Measurements from ENCODE around the gene KLRF1.

KLRF1 gene

GRCh38 chr12:9881246-9881645 is 54.0 kb downstream of the KLRF1 start, which contains the start of gene KLRF2:
Gene KLRF2 (plus strand): TSS chr12:9881489. CDS start chr12:9881596, 107 bp downstream.
- no peak for DNase-seq
- no peak for TF ChIP-seq CTCF (IDR thresholded peaks at IDR 0.05; ENCODE audit: low read depth, low read length)
- Histone ChIP-seq H3K4me3 (ENCODE audit: low read depth, low read length) (no peak within 1 kb of the TSS), H3K36me3 (no peaks in the 10 kb centered on the region), H3K4me1 (no peaks in the 10 kb centered on the region), H3K9me3 (no peaks in the 10 kb centered on the region), H3K27me3 (no peaks in the 10 kb centered on the region)

- no peaks in the 10 kb centered on the region for H3K4me1 ChIP-seq
- H3K27me3 ChIP-seq, result no peaks in the 10 kb centered on the region
- no peak for DNase-seq
- TF ChIP-seq CTCF (IDR thresholded peaks at IDR 0.05; ENCODE audit: low read depth, low read length), result no peak
- no peaks in the 10 kb centered on the region for H3K9me3 ChIP-seq
- H3K36me3 ChIP-seq, result no peaks in the 10 kb centered on the region
- H3K4me3 ChIP-seq (ENCODE audit: low read depth, low read length), result no peak overlapping the region
Observed at GRCh38 chr12:9881988-9882387, 54.7 kb downstream of the KLRF1 start.

GRCh38 chr12:9883175-9883574 is 55.9 kb downstream of the KLRF1 start:
- Histone ChIP-seq H3K4me3 (ENCODE audit: low read depth, low read length) (no peak overlapping the region), H3K27me3 (no peaks in the 10 kb centered on the region), H3K36me3 (no peaks in the 10 kb centered on the region), H3K9me3 (no peaks in the 10 kb centered on the region), H3K4me1 (no peaks in the 10 kb centered on the region)
- TF ChIP-seq CTCF (IDR thresholded peaks at IDR 0.05; ENCODE audit: low read depth, low read length), result no peak
- DNase-seq, result no peak

GRCh38 chr12:9888665-9889273 is 61.5 kb downstream of the KLRF1 start:
- Histone ChIP-seq H3K27me3 (no peaks in the 10 kb centered on the region), H3K4me1 (no peaks in the 10 kb centered on the region), H3K9me3 (no peaks in the 10 kb centered on the region), H3K4me3 (ENCODE audit: low read depth, low read length) (no peak overlapping the region), H3K36me3 (no peaks in the 10 kb centered on the region)
- DNase-seq, result no peak
- no peak for TF ChIP-seq CTCF (IDR thresholded peaks at IDR 0.05; ENCODE audit: low read depth, low read length)

All from BE2C (cell line).